Measurements from ENCODE around the gene ANKLE1.
"Not testable (repeated sequence)": the region's sequence is repeated elsewhere in the genome, so short reads cannot be mapped to it uniquely, and the experiment has no call there.

The ANKLE1 gene

DNA sequence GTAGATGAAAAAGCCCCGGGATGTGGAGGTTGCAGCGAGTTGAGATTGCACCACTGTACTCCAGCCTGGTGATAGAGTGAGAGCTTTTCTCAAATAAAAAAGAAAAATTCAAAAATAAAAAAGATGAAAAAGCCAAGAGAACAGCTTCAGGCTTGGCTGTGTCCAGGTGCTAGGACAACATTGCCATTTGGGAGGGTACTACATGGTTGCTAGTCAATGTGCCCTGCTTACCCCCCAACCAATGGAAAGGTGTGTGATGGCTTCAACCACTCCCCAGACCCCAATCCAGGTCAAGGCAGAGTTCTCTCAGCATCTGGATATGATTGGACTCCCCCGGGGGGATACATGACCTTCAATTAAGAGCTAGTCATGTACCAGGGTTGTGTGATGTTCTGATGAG, 2.3 kb upstream of the ANKLE1 start:
- H3K4me3 ChIP-seq (ENCODE audit: low read depth, low read length) = no peak overlapping the region

DNA sequence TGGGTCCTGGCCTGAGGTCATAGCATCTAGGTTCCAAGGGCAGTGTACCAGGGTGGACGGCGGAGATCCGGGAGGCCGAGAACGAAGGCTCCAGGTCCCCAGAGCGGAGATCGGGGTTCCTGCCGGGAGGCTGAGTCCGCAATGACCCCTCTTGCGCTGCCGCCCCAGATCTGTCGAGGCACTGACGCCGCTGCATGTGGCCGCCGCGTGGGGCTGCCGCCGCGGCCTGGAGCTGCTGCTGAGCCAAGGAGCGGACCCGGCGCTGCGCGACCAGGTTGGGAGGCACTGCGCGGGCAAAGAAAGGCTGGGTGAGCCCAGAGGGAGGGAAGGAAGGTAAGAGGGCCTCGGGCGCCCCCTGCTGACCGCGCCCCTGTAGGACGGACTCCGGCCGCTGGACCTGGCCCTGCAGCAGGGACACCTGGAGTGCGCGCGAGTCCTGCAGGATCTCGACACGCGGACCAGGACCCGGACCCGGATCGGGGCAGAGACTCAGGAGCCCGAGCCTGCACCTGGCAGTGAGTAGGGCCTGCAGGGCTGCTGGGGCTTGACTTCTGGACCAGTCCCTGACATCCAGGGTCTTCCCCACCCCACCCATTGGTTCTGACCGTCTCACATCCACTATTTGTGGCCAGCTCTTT, 906 bp downstream of the ANKLE1 start:
- H3K4me3 ChIP-seq (ENCODE audit: low read depth, low read length) = peak overlapping the region; percentile 13

DNA sequence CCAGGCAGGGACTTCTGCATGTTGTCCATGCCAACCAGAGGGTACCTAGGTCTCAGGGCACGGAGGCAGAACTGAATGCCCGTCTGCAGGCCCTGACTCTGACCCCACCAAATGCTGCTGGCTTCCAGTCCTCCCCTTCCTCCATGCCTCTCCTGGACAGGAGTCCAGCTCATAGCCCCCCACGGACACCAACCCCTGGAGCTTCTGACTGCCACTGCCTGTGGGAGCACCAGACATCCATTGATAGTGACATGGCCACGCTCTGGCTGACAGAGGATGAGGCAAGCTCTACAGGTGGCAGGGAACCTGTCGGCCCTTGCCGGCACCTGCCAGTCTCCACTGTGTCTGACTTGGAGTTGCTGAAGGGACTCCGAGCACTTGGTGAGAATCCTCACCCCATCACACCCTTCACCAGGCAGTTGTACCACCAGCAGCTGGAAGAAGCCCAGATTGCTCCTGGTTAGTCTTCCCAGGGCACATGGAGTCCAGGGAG, 1.8 kb downstream of the ANKLE1 start:
- H3K4me3 ChIP-seq (ENCODE audit: low read depth, low read length) = no peak overlapping the region

DNA sequence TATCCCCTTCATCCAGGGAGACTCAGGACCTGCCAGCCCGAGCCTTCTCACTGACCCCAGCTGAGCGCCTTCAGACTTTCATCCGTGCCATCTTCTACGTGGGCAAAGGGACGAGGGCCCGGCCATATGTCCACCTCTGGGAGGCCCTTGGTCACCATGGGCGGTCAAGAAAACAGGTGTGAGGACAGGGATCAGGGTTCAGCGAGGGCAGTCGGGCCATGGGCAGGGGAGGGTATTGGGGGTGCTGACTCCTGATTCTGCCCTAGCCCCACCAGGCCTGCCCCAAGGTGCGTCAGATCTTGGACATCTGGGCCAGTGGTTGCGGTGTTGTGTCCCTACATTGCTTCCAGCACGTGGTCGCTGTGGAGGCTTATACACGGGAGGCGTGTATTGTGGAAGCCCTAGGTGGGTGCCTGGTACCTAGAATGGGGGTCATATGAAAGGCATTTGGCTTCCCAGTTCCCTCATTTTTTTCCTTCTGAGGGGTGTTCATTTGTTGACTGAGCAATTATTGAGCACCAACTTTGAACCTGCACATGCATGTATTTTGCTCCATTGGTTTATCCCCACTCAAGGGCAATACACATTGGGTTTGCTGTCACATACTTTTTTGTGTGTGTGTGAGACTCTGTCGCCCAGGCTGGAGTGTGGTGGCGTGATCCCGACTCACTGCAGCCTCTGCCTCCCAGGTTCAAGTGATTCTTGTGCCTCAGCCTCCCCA, 3.9 kb downstream of the ANKLE1 start:
- no peak overlapping the region for H3K4me3 ChIP-seq (ENCODE audit: low read depth, low read length)

DNA sequence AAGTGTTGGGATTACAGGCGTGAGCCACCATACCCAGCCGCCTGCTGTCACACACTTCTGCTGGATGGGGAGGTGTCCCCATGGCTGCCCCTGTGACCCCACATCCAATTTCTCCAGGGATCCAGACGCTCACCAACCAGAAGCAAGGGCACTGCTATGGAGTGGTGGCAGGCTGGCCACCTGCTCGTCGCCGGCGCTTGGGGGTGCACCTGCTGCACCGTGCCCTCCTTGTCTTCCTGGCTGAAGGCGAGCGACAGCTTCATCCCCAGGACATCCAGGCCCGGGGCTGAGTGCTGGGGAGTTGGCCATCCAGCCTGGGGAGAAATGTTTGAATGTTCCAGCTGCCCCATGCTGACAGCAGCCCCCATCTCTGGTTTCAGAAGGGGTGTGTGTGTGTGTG, 4.6 kb downstream of the ANKLE1 start:
- no peak overlapping the region for H3K4me3 ChIP-seq (ENCODE audit: low read depth, low read length)

DNA sequence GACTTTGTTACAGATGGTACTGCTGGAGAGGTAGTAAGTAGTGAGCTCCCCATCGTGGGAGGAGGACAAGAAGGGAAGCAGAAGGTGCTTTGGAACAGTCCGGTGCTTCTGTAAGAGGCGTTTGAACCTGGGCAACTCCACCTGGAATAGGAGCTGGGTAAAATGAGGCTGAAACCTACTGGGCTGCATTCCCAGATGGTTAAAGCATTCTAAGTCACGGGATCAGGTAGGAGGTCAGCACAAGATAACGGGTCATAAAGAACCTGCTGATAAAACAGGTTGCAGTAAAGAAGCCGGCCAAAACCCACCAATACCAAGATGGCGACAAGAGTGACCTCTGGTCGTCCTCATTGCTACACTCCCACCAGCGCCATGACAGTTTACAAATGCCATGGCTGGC, 5.1 kb downstream of the ANKLE1 start:
- no peak overlapping the region for H3K4me3 ChIP-seq (ENCODE audit: low read depth, low read length)

DNA sequence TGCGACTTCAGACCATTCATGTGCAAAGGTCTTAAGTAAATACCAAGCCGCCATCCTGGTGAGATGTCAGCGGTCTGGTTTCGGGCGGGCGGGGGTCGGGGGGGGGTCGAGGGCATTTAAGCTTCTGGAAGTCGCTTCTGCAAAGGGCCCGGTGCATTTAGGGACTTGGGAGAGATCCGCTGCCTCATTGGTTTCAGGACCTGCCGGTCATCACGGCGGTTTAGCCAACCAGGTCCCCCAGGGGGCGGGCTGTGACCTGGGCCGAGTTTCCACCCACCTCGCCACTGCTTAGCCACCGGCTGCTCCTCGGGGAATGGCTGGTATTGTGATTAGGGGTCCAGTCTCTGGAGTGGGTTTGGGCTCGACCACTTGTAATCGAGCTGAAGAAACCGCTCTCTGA, 7.8 kb downstream of the ANKLE1 start:
- H3K4me3 ChIP-seq (ENCODE audit: low read depth, low read length) = no peak overlapping the region

DNA sequence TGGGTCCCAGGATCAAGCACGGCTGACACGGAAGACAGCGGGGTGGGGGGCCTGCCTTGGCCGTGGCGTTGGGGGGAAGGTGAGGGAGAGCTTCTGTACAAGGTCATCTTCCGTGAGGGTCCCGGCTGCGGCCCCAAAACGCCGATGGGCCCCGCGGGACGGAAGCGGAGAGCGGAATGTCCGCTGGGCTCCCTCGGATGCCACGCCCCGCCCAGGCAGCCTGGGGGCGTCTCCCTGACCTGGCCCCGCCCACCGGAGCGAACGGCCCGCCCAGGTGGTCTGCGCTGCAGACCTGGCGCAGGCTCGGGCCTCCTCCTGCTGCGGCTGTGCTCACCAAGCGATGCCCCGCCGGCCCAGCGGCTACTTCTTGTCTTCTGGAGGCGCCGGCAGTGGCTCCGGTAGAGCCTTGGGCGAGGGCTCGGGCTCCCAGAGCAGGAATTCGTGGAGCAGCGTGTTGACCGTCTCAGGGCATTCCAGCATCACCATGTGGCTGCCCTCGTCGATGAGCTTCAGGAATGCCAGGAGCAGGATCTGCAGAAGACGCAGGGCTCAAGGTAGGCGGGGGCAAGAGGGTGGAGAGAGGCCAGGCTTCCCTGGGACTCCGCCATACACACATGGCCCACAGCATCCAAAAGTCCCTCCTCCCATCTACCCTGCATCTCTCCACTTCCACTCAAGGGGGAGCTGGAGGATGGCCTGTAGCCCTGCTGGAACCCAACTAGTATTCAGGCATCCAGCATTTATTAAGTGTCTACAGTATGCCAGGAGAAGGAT, 10.8 kb downstream of the ANKLE1 start:
- H3K4me3 ChIP-seq (ENCODE audit: low read depth, low read length) = peak overlapping the region; percentile 44

DNA sequence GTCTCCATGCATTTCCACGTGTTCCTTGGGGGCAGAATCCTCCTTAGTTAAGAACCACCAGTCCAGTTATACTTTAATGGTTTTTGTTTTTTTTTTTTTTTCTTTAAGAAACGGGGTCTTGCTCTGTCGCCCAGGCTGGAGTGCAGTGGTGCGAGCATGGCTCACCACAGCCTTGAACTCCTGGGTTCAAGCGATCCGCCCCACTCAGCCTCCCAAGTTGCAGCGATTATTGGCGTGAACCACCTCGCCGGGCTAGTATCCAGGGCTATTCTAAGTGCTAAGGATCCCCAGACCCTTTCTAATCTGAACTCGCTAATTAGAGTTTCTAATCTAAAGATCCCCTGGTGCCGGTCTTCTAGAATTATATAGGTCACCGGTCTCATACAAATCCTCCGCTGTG, 11.9 kb downstream of the ANKLE1 start:
- no peak overlapping the region for H3K4me3 ChIP-seq (ENCODE audit: low read depth, low read length)

DNA sequence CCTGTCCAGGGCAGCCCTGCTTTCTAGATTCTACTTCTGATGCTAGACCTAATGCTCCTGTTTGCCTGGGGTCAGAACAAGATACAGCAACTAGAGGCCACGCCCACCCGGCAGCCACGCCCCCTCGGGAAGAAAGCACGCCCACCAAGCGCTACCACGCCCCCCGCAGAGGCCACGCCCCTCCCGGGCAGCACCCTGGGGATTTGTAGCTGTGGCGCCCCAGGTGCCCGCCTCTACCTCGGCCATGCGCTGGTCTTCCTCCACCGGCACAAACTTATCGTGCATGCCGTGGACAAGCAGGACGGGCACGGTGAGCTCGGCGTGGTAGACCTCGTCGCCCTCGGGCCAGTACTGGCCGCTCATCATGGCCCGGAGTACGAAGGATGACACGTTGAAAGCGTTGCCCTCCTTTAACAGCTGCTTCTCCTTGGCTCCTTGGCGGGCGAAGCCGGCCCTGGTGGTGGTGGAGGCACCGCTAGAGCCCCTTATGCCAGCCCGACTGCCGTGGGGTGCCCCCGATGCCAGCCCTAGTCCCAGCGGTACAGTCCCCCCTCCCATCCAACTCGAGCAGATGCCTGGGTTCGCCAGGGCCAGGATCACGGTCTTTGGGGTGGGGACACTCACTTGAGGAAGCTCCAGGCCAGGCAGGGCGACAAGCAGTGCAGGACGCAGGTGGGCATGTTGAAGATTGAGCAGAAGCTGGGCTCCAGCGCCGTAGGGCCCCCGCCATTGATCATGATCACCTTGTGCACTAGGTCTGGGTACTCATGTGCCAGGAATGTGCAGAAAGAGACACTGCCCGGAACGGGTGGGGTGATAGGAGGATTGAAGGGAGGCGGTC, 12.6 kb downstream of the ANKLE1 start:
- H3K4me3 ChIP-seq (ENCODE audit: low read depth, low read length) = no peak overlapping the region

DNA sequence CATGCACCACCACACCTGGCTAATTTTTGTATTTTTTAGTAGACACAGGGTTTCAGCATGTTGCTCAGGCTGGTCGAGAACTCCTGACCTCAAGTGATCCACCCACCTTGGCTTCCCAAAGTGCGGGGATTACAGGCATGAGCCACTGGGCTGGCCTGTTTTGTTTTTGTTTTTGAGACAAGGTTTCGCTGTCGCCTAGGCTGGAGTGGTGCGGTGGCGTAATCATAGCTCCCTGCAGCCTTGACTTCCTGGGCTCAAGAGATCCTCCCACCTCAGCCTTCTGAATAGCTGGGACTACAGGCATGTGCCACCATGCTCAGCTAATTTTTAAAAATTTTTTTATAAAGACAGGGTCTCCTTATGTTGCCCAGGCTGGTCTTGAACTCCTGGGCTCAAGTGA, 13.8 kb downstream of the ANKLE1 start:
- H3K4me3 ChIP-seq (ENCODE audit: low read depth, low read length) = not testable (repeated sequence)

DNA sequence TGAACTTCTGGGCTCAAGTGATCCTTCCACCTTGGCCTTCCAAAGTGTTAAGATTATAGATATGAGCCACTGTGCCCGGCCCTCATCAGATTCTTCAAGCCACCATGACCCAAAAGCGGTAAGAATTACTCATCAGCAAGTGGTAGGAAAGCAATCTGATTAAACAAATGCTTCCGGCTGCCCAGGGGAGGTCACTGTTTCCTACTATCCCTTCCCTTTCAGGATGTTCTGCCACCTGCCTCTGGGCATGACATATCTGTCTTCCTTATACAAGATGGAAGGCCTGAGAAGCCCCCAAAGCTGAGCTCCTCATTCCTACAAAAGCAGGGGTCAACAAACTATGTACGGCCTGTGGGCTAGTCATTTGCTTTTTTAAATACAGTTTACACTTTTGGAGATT, 14.6 kb downstream of the ANKLE1 start:
- no peak overlapping the region for H3K4me3 ChIP-seq (ENCODE audit: low read depth, low read length)

DNA sequence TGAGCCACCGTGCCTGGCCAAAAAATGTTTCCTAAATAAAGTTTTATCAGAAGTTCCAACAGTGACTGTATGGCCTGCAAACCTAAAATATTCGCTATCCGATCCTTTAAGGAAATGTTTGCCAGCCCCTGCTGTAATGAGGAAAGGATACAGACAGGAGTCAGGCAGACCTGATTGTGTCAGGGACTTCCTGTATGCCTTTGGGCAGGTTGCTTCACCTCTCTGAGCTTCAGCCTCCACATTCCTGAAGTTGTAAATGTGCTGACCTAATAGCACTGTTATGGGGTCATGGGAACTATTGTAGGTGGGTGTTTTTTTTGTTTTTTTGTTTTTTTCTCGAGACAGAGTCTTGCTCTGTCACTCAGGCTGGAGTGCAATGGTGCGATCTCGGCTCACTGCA, 15.3 kb downstream of the ANKLE1 start:
- no peak overlapping the region for H3K4me3 ChIP-seq (ENCODE audit: low read depth, low read length)

DNA sequence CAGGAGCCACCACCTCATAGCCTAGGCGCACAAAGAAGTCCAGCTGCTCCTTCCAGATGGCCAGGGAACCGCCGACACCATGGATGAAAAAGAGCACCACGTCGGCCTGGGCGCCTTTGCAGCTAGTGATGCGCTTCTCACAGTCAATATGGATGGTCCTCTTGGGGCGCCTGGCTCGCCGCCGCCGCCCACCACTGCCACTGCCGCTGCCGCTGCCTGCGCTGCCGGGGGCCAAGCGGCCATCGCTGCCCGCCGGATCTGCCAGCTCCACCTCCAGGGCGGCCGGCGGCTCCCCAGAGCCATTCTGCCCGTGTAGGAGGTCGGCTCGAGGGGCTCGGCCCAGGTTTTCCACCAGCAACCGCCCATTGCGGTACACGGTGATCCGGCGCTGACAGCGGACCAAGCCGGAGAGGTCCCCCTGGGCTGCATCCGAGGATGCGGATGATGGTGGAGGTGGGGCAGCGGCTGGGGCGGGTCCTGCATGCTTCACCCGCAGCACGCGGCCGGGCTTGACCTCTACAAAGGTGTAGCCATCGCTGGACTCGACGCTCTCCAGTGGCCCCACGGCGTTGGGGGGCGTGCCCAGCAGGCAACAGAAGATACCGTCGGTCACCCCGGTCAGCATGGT, 19.4 kb downstream of the ANKLE1 start:
- no peak overlapping the region for H3K4me3 ChIP-seq (ENCODE audit: low read depth, low read length)

DNA sequence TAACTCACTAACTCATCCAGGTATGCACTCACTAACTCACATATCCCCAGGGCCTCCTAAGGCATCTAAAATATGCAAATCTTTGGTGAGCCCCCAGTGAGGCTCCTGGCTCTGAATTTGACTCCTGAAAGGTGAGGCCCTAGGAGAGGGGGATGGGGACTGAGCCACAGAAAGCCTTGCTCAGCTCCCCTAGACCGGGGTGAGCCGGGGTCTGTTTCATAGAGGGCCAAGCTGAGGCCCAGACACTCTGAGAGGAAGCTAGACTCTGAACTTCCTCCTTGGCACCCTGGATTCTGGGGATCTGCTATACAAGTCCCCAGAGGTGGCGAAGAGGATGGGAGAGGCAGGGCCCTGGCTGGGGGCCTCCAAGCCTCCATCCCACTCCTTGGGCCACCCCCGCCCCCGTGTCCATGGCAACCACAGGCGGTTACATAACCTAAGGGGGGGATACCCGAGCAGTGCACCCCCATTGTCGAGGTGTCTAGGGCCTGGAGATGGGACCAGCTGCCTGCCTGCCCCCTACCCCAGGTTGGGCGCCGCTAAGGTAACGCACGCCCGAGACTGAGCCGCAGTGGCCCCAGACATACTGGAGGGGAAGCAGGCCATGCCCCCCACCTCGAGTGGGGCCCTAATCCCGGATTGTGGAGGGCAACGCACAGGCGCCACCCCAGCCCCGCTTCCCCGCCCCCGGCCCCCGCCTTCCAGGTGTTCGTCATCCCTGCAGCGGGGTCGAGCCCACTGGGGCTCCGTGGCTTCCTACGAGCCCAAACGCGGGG, 20.9 kb downstream of the ANKLE1 start:
- H3K4me3 ChIP-seq (ENCODE audit: low read depth, low read length) = peak overlapping the region; percentile 37

DNA sequence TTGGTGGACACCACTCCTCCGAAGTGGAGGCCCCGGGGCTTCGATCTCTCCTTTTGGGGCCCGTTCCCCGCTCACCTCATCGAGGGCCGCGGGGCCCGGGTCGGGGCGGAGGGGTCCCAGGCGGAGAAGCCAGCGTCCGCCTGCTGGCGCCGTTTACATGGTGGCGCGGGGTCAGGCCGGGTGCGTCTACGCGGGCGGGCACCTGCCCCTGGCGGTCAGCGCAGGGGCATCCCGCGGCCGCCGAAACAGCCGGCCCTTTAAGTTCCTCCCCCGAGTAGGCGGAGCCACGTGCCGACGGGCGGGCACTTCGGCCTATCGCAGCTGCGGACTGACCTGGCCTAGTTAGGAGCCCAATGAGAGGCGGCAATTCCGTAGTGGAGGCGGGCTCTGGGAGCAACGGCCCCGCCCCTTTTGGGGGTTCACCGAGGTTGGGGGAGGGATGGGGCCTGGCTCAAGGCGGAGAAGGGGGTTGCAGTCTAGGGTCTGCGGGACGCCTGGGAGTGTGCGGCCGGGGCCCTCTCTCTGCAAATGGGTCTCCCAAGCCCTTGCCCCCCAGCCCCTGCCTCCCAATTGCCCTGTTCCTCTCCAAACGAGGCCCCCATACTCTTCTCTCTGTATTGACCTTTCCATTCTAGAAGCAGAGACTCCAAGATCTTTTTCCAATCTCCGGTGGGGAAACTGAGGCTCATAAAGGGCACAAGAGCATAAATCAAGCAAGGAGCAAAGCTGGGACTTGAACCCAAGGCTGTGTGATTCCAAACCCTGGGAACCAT, 21.7 kb downstream of the ANKLE1 start, which contains the start of gene ABHD8:
ABHD8 (minus strand) TSS at position 259 of the 773 bp plus-strand sequence. CDS start 1,809 bp downstream, outside the sequence.
- peak within 1 kb of the TSS; percentile 37 for H3K4me3 ChIP-seq (ENCODE audit: low read depth, low read length)

DNA sequence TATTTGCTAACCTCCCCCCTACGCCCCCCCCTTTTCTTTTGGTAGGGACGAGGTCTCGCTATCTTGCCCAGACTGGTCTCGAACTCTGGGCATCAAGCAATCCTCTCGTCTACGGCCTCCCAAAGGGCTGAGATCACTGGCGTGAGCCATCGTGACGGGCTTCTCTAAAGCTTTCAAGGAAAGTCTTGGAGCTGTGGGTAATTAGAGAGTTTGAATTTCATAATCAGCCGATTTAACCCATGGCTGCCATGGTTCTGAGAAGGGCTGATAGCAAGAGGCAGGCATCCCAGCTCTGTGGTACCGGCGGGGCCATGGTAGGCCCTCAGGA, 22.2 kb downstream of the ANKLE1 start:
- H3K4me3 ChIP-seq (ENCODE audit: low read depth, low read length) = no peak overlapping the region

DNA sequence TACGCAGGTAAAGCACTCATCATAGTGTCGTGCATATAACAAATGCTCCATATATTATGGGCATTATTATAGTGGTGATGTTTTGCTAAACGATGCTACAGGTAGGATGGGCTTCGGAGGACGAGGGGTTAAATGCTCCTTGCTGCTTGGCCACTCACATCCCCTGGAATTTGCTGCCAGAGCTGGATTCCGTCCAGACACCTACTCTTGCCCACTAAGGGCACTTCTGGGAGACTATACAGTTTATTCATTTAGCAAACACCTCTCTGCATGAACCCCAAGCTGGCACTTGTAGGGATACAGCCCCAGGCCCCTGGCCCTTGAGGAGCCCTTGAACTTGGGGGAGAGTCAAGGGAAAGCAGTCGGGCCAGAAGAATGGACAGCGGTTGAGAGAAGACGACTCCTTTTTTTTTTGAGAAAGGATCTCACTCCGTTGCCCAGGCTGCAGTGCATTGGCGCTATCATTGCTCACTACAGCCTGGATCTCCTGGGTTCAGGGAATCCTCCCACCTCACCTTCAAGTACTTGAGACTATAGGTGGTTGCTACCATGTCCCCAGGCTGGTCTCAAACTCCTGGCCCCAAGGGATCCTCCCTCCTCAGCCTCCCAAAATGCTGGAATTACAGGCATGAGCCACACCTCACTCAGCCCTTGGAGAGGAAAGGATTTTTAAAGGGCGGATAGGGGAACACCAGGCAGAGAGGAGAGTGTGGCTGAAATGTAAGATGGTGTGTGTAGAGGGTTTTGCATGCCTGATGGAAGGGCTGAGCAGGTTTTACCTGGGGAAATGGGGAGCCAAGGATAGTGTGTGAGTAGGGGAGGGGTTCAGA, 22.9 kb downstream of the ANKLE1 start:
- H3K4me3 ChIP-seq (ENCODE audit: low read depth, low read length) = no peak overlapping the region

Data from iPS-11a (cell line).